ENCODE results near the gene LRBA. TPM values are rescaled to one million over a fixed set of nuclear protein-coding genes. Genes with fewer than 3 reads are reported as not detected.
A peak's percentile ranks its signal among the peaks of the same experiment; 100 is the strongest.
"Not testable (repeated sequence)": the region's sequence is repeated elsewhere in the genome, so short reads cannot be mapped to it uniquely, and the experiment has no call there.

LRBA gene
- total RNA-seq, 1 donor from 2014 or later: 26.4 TPM

- Mint-ChIP-seq H3K36me3 (ENCODE audit: unreplicated experiment) (peaks cover 21% of the 10 kb centered on the region), H3K27me3 (ENCODE audit: unreplicated experiment) (peaks cover 1% of the 10 kb centered on the region), H3K4me3 (ENCODE audit: unreplicated experiment) (no peak overlapping the region), H3K4me1 (ENCODE audit: low read depth, unreplicated experiment) (no peaks in the 10 kb centered on the region), H3K27ac (ENCODE audit: unreplicated experiment) (no peak overlapping the region), H3K9me3 (ENCODE audit: unreplicated experiment) (peaks cover 9% of the 10 kb centered on the region)
- TF ChIP-seq CTCF (IDR thresholded peaks at IDR 0.05; ENCODE audit: partially characterized antibody, unreplicated experiment): no peak
- no peak for DNase-seq
Measured at GRCh38 chr4:150961566-150961965, 53.5 kb downstream of the LRBA start.

GRCh38 chr4:150960818-150961217, 54.3 kb downstream of the LRBA start:
- Mint-ChIP-seq H3K9me3 (ENCODE audit: unreplicated experiment) (peaks cover 12% of the 10 kb centered on the region), H3K36me3 (ENCODE audit: unreplicated experiment) (peaks cover 29% of the 10 kb centered on the region), H3K27me3 (ENCODE audit: unreplicated experiment) (peaks cover 1% of the 10 kb centered on the region), H3K27ac (ENCODE audit: unreplicated experiment) (no peak overlapping the region), H3K4me3 (ENCODE audit: unreplicated experiment) (no peak overlapping the region), H3K4me1 (ENCODE audit: low read depth, unreplicated experiment) (no peaks in the 10 kb centered on the region)
- peak; percentile 33 for TF ChIP-seq CTCF (IDR thresholded peaks at IDR 0.05; ENCODE audit: partially characterized antibody, unreplicated experiment)
- peak; percentile 59 for DNase-seq

GRCh38 chr4:150960079-150960478, 55.0 kb downstream of the LRBA start:
- Mint-ChIP-seq H3K27ac (ENCODE audit: unreplicated experiment) (no peak overlapping the region), H3K27me3 (ENCODE audit: unreplicated experiment) (peaks cover 1% of the 10 kb centered on the region), H3K36me3 (ENCODE audit: unreplicated experiment) (peaks cover 29% of the 10 kb centered on the region), H3K4me3 (ENCODE audit: unreplicated experiment) (no peak overlapping the region), H3K4me1 (ENCODE audit: low read depth, unreplicated experiment) (no peaks in the 10 kb centered on the region), H3K9me3 (ENCODE audit: unreplicated experiment) (peaks cover 12% of the 10 kb centered on the region)
- peak; percentile 33 for TF ChIP-seq CTCF (IDR thresholded peaks at IDR 0.05; ENCODE audit: partially characterized antibody, unreplicated experiment)
- no peak for DNase-seq

- peaks cover 29% of the 10 kb centered on the region for H3K36me3 Mint-ChIP-seq (ENCODE audit: unreplicated experiment)
- not testable (repeated sequence) for H3K9me3 Mint-ChIP-seq (ENCODE audit: unreplicated experiment); H3K4me3 Mint-ChIP-seq (ENCODE audit: unreplicated experiment)
Measured at GRCh38 chr4:150957981-150958380, 57.1 kb downstream of the LRBA start.

GRCh38 chr4:150957095-150957494, 58.0 kb downstream of the LRBA start:
- H3K4me3 Mint-ChIP-seq (ENCODE audit: unreplicated experiment); H3K27ac Mint-ChIP-seq (ENCODE audit: unreplicated experiment): not testable (repeated sequence)

More at GRCh38 chr4:150957981-150958380, 57.1 kb downstream of the LRBA start:
- not testable (repeated sequence) for H3K4me1 Mint-ChIP-seq (ENCODE audit: low read depth, unreplicated experiment); DNase-seq; H3K27me3 Mint-ChIP-seq (ENCODE audit: unreplicated experiment); H3K27ac Mint-ChIP-seq (ENCODE audit: unreplicated experiment)

GRCh38 chr4:150953916-150954315, 61.2 kb downstream of the LRBA start:
- H3K4me3 Mint-ChIP-seq (ENCODE audit: unreplicated experiment); H3K9me3 Mint-ChIP-seq (ENCODE audit: unreplicated experiment); H3K27ac Mint-ChIP-seq (ENCODE audit: unreplicated experiment); H3K4me1 Mint-ChIP-seq (ENCODE audit: low read depth, unreplicated experiment); H3K27me3 Mint-ChIP-seq (ENCODE audit: unreplicated experiment); DNase-seq: not testable (repeated sequence)
- H3K36me3 Mint-ChIP-seq (ENCODE audit: unreplicated experiment): peaks cover 27% of the 10 kb centered on the region

More at GRCh38 chr4:150957095-150957494, 58.0 kb downstream of the LRBA start:
- H3K9me3 Mint-ChIP-seq (ENCODE audit: unreplicated experiment); H3K27me3 Mint-ChIP-seq (ENCODE audit: unreplicated experiment); H3K4me1 Mint-ChIP-seq (ENCODE audit: low read depth, unreplicated experiment); DNase-seq: not testable (repeated sequence)
- H3K36me3 Mint-ChIP-seq (ENCODE audit: unreplicated experiment): peaks cover 29% of the 10 kb centered on the region

Measured in glutamatergic neuron (in vitro differentiated cells).